HepG2 (cell line): ENCODE measurements around the gene PRKN. TPM values are rescaled to one million over a fixed set of nuclear protein-coding genes. Genes with fewer than 3 reads are reported as not detected.

Experiments
- ADNP ChIP-seq: sonication (generic); formaldehyde crosslinking; IDR thresholded peaks from 2 replicates; pipeline ENCODE4 v1.4.0; 2020; ENCODE audit warnings: missing genetic modification reagents
- ARID5B ChIP-seq: IDR thresholded peaks from 2 replicates; pipeline ENCODE4 v1.4.0; 2020; ENCODE audit warnings: mild to moderate bottlenecking, missing genetic modification reagents
- BORCS8-MEF2B ChIP-seq: sonication (generic); formaldehyde crosslinking; IDR thresholded peaks from 2 replicates; pipeline ENCODE4 v1.8.0; 2022; ENCODE audit warnings: mild to moderate bottlenecking, missing genetic modification reagents
- CHD4 ChIP-seq: fragments of 200-600 bp; sonication (generic); IDR thresholded peaks from 2 replicates; pipeline ENCODE4 v1.7.0; 2017; ENCODE audit warnings: mild to moderate bottlenecking, low read length, borderline replicate concordance
- ELF1 ChIP-seq: sonication (generic); formaldehyde crosslinking; IDR thresholded peaks from 2 replicates; pipeline ENCODE4 v1.4.0; 2020; ENCODE audit warnings: missing genetic modification reagents
- ELF4 ChIP-seq: sonication (generic); formaldehyde crosslinking; IDR thresholded peaks from 2 replicates; pipeline ENCODE4 v1.5.0; 2020; ENCODE audit warnings: missing genetic modification reagents, mild to moderate bottlenecking, moderate library complexity, borderline replicate concordance
- HOXA3 ChIP-seq: sonication (generic); formaldehyde crosslinking; IDR thresholded peaks from 2 replicates; pipeline ENCODE4 v1.5.0; 2020; ENCODE audit warnings: missing genetic modification reagents
- IRF2 ChIP-seq: IDR thresholded peaks from 2 replicates; pipeline ENCODE4 v1.6.1; 2018; ENCODE audit warnings: missing genetic modification reagents, missing compliant biosample characterization
- MAFF ChIP-seq: IDR thresholded peaks from 2 replicates; pipeline ENCODE4 v1.6.1; 2011; ENCODE audit warnings: low read depth, low read length, improper control_type of control experiment
- MBD4 ChIP-seq: IDR thresholded peaks from 2 replicates; pipeline ENCODE4 v1.6.1; 2012; ENCODE audit warnings: low read length, inconsistent platforms, borderline replicate concordance
- MEIS1 ChIP-seq: sonication (generic); formaldehyde crosslinking; IDR thresholded peaks from 2 replicates; pipeline ENCODE4 v1.9.0; 2021; ENCODE audit warnings: mild to moderate bottlenecking, missing genetic modification reagents, moderate library complexity, borderline replicate concordance
- NCOA5 ChIP-seq: sonication (generic); formaldehyde crosslinking; IDR thresholded peaks from 2 replicates; pipeline ENCODE4 v1.4.0; 2020; ENCODE audit warnings: missing genetic modification reagents
- NFYC ChIP-seq: IDR thresholded peaks from 2 replicates; pipeline ENCODE4 v1.6.1; 2016; ENCODE audit warnings: missing genetic modification reagents, missing compliant biosample characterization
- PHF21A ChIP-seq: sonication (generic); formaldehyde crosslinking; IDR thresholded peaks from 2 replicates; pipeline ENCODE4 v1.5.0; 2020; ENCODE audit warnings: mild to moderate bottlenecking, missing genetic modification reagents
- RAD51 ChIP-seq: fragments of 450-650 bp; IDR thresholded peaks from 2 replicates; pipeline ENCODE4 v1.6.1; 2016; ENCODE audit warnings: borderline replicate concordance
- ZNF12 ChIP-seq: sonication (generic); formaldehyde crosslinking; IDR thresholded peaks from 2 replicates; pipeline ENCODE4 v1.5.0; 2020; ENCODE audit warnings: missing genetic modification reagents
- ZNF124 ChIP-seq: sonication (generic); formaldehyde crosslinking; IDR thresholded peaks from 2 replicates; pipeline ENCODE4 v1.4.0; 2020; ENCODE audit warnings: missing genetic modification reagents
- ZNF503 ChIP-seq: sonication (generic); formaldehyde crosslinking; IDR thresholded peaks from 2 replicates; pipeline ENCODE4 v1.4.0; 2020; ENCODE audit warnings: missing genetic modification reagents
- ZNF513 ChIP-seq: sonication (generic); formaldehyde crosslinking; conservative IDR thresholded peaks from 2 replicates; pipeline ENCODE4 v1.5.0; 2020; ENCODE audit warnings: missing genetic modification reagents
- ZNF580 ChIP-seq: IDR thresholded peaks from 2 replicates; pipeline ENCODE4 v1.6.1; 2016; ENCODE audit warnings: low read depth, borderline replicate concordance
- ZNF784 ChIP-seq: sonication (generic); formaldehyde crosslinking; IDR thresholded peaks from 2 replicates; pipeline ENCODE4 v1.5.1; 2020; ENCODE audit warnings: missing genetic modification reagents, mild to moderate bottlenecking, borderline replicate concordance
- polyA plus RNA-seq, 8 experiments: library from polyadenylated mRNA; depleted of rRNA in 3 of 8; stranded (reverse) in 7 of 8; unstranded in 1 of 8; fragments of >200 nt; fragmentation: Illumina TruSeq in 4 of 8; extraction: Trizol in 4 of 8; gene quantifications; 2 replicates each; pipeline versions ENCODE4 v1.2.1 to v1.2.3, GENCODE V29; 2011 to 2016; ENCODE audit warnings: low read depth in 4 of 8, missing spikeins in 1 of 8, mixed read lengths in 1 of 8; ENCODE audit not compliant: insufficient read depth in 1 of 8
- total RNA-seq, 5 experiments: library from RNA; depleted of rRNA; stranded (reverse); fragments of >200 nt; fragmentation: Illumina TruSeq; extraction: Trizol; gene quantifications; 2 replicates each; pipeline ENCODE4 v1.2.3, GENCODE V29; 2016; ENCODE audit warnings: low read depth in 1 of 5

PRKN gene
- total and polyA plus RNA-seq, 2 of the 13 experiments (the other 11 are each of a cell fraction or from before 2014, with no cell fraction given), result 0.31 to 0.44 TPM

DNA sequence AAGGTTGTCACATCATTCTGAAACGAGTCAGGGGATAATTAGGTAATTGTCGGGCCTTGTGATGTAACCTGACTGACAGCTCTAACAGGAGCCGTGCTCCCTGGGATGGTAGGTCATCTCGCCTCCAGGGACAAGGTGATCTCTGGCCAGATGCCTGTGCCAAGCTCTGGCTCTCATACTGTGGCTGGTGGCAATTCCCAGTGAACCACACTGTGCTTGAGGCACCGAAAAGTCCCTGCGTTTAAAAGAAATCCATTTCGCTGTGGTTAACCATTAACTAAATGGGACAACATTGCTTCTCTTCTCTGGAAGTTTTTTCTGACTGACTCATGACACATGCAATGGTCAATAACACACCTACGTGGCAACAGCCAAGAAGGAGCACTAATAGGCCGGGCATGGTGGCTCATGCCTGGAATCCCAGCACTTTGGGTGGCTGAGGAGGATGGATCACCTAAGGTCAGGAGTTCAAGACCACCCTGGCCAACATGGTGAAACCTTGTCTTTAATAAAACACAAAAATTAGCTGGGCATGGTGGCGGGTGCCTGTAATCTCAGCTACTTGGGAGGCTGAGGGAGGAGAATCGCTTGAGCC lies 669.2 kb downstream of the PRKN start (continued):
- TF ChIP-seq ELF1 (CRISPR knock-in tag) (no peak), MEIS1 (CRISPR knock-in tag) (peak; percentile 84; the same call in 1 of the 2 replicates), MAFF (peak; percentile 24; the same call in 1 of the 2 replicates), ZNF513 (CRISPR knock-in tag) (no peak), NCOA5 (CRISPR knock-in tag) (no peak), HOXA3 (CRISPR knock-in tag) (peak; percentile 54; the same call in 1 of the 2 replicates), RAD51 (no peak), CHD4 (peak; percentile 66; the same call in 1 of the 2 replicates), ZNF784 (CRISPR knock-in tag) (peak; percentile 73; the same call in 1 of the 2 replicates), NFYC (peak; percentile 50), ELF4 (no peak), PHF21A (CRISPR knock-in tag) (peak; percentile 80), ZNF124 (CRISPR knock-in tag) (peak; percentile 55; the same call in 1 of the 2 replicates), ZNF503 (CRISPR knock-in tag) (0 out of 2 replicates have a peak, but pooled peaks have one; percentile 35), BORCS8-MEF2B (no peak), MBD4 (no peak), ARID5B (CRISPR knock-in tag) (peak; percentile 92), ADNP (CRISPR knock-in tag) (peak; percentile 97), IRF2 (peak; percentile 81), ZNF580 (CRISPR knock-in tag) (peak; percentile 80; the same call in 1 of the 2 replicates), ZNF12 (peak; percentile 92)
